K562 (cell line): ENCODE data around the gene TRIO. TPM values are rescaled to one million over a fixed set of nuclear protein-coding genes. Genes with fewer than 3 reads are reported as not detected.

Experiments
- ATAC-seq: fragments of 200-7000 bp; cut with Tn5 transposase; 3 replicates; pipeline ENCODE4 v1.9.1; 2020; ENCODE audit warnings: moderate library complexity
- BruUV-seq: library from RNA; stranded (reverse); fragments of 400-500 nt; replicated peaks from 2 replicates; lab custom pipeline; 2021; lab: Mats Ljungman, UMichigan
- CTCF ChIA-PET: fragments of 300-600 bp; formaldehyde crosslinking; extraction: SDS; loops from one replicate; lab custom pipeline; 2021; ENCODE audit warnings: low intra/inter-chr PET ratio; lab: Yijun Ruan, JAX
- POLR2A ChIA-PET: fragments of 300-600, 350-650 bp; sonication (Branson Sonifier 250); formaldehyde crosslinking; extraction: SDS; loops from one replicate; lab custom pipeline; 2021; ENCODE audit warnings: antibody characterized with exemption, inconsistent platforms; lab: Yijun Ruan, JAX
- DNase-seq, 4 experiments: peaks; one replicate each; pipeline versions ENCODE4 v3.0.0 to v3.0.0-alpha.2; 2011 to 2018; ENCODE audit warnings: low spot score in 3 of 4, mixed read lengths in 3 of 4; ENCODE audit errors: extremely low read depth in 1 of 4
- FAIRE-seq: peaks from 2 replicates; lab custom pipeline; 2011; peaks lifted over from hg19 to GRCh38; lab: Jason Lieb, UNC
- H2AFZ ChIP-seq: 2 replicates; pipeline ENCODE4 v1.6.0; 2011; ENCODE audit warnings: low read depth, low read length, control low read depth, inconsistent platforms
- H3K27ac ChIP-seq: fragments of 200-600 bp; 3 replicates; pipeline ENCODE4 v1.8.0; 2011; ENCODE audit warnings: low read depth, mild to moderate bottlenecking, control low read depth, inconsistent platforms, low read length, moderate library complexity, mixed read lengths; ENCODE audit errors: extremely low read depth
- H3K27me3 ChIP-seq, 2 experiments: fragments of 300-600 bp in 1 of 2; 2 replicates in 1 of 2; 3 replicates in 1 of 2; pipeline versions ENCODE4 v1.6.0 to v1.8.0; 2011; ENCODE audit warnings: inconsistent platforms in 2 of 2, low read length in 2 of 2, mild to moderate bottlenecking in 1 of 2, mixed read lengths in 1 of 2, moderate library complexity in 1 of 2; ENCODE audit not compliant: control insufficient read depth in 2 of 2, insufficient read depth in 2 of 2
- H3K36me3 ChIP-seq: fragments of 300-600 bp; 3 replicates; pipeline ENCODE4 v1.8.0; 2011; ENCODE audit warnings: mild to moderate bottlenecking, low read length, inconsistent platforms; ENCODE audit not compliant: control insufficient read depth, insufficient read depth
- H3K4me1 ChIP-seq, 2 experiments: fragments of 200-600 bp in 1 of 2; replicated peaks in 1 of 2; 2 replicates in 1 of 2; 3 replicates in 1 of 2; pipeline versions ENCODE4 v1.5.1 to v1.8.0; 2011; ENCODE audit warnings: inconsistent platforms in 2 of 2, low read length in 2 of 2, mild to moderate bottlenecking in 1 of 2, mixed read lengths in 1 of 2, moderate library complexity in 1 of 2; ENCODE audit not compliant: control insufficient read depth in 2 of 2, insufficient read depth in 2 of 2
- H3K4me2 ChIP-seq: 2 replicates; pipeline ENCODE4 v1.6.1; 2011; ENCODE audit warnings: low read length, control low read depth, inconsistent platforms, mixed read lengths; ENCODE audit not compliant: insufficient read depth
- H3K4me3 ChIP-seq: fragments of 200-600 bp; sonication (generic), shearing (Covaris generic); 2 replicates; pipeline ENCODE4 v1.5.1; 2016; ENCODE audit warnings: control low read depth, inconsistent platforms
- H3K79me2 ChIP-seq: fragments of 200-600 bp; 3 replicates; pipeline ENCODE4 v1.8.0; 2011; ENCODE audit warnings: low read length, inconsistent platforms; ENCODE audit not compliant: control insufficient read depth, insufficient read depth
- H3K9ac ChIP-seq, 2 experiments: 2 replicates each; pipeline versions ENCODE4 v1.6.0 to v1.6.1; 2011; ENCODE audit warnings: low read depth in 2 of 2, low read length in 2 of 2, control low read depth in 1 of 2, inconsistent platforms in 1 of 2, mild to moderate bottlenecking in 1 of 2, mixed read lengths in 1 of 2; ENCODE audit not compliant: insufficient read depth in 1 of 2
- H3K9me1 ChIP-seq: one replicate; pipeline ENCODE4 v1.6.0; 2011; ENCODE audit warnings: inconsistent platforms, mild to moderate bottlenecking, low read length, moderate library complexity; ENCODE audit not compliant: control insufficient read depth, insufficient read depth
- H3K9me3 ChIP-seq: replicated peaks from 2 replicates; pipeline ENCODE4 v1.5.1; 2011; ENCODE audit warnings: low read depth, low read length, inconsistent platforms; ENCODE audit not compliant: control insufficient read depth, insufficient read depth
- H4K20me1 ChIP-seq: replicated peaks from 2 replicates; pipeline ENCODE4 v1.6.1; 2011; ENCODE audit warnings: low read length, inconsistent platforms, mixed read lengths; ENCODE audit not compliant: control insufficient read depth, insufficient read depth
- FOXA1 ChIP-seq: fragments of 450-650 bp; IDR thresholded peaks from 2 replicates; pipeline ENCODE4 v1.6.1; 2016; ENCODE audit warnings: mild to moderate bottlenecking, borderline replicate concordance
- LEF1 ChIP-seq: fragments of 450-650 bp; IDR thresholded peaks from 2 replicates; pipeline ENCODE4 v1.6.1; 2016; ENCODE audit warnings: mild to moderate bottlenecking
- PHF21A ChIP-seq: fragments of 450-650 bp; IDR thresholded peaks from 2 replicates; pipeline ENCODE4 v1.6.1; 2017; ENCODE audit warnings: low read depth, borderline replicate concordance
- RUNX1 ChIP-seq: sonication (generic); IDR thresholded peaks from 2 replicates; pipeline ENCODE4 v1.6.1; 2016; ENCODE audit warnings: antibody characterized with exemption, low read depth
- SIRT6 ChIP-seq: IDR thresholded peaks from one replicate; pipeline ENCODE4 v1.6.1; 2012; ENCODE audit warnings: low read depth, mild to moderate bottlenecking, control low read depth, inconsistent platforms, low read length, moderate library complexity
- SMARCA5 ChIP-seq: fragments of 450-650 bp; IDR thresholded peaks from 2 replicates; pipeline ENCODE4 v1.6.1; 2016
- TRIM24 ChIP-seq, 2 experiments: fragments of 450-650 bp; IDR thresholded peaks; 2 replicates each; pipeline ENCODE4 v1.6.1; 2016
- ZBTB43 ChIP-seq: sonication (generic); formaldehyde crosslinking; IDR thresholded peaks from 2 replicates; pipeline ENCODE4 v1.8.0; 2023; ENCODE audit warnings: mild to moderate bottlenecking, missing genetic modification reagents
- ZNF143 ChIP-seq: sonication (generic); formaldehyde crosslinking; IDR thresholded peaks from 2 replicates; pipeline ENCODE4 v1.9.0; 2022; ENCODE audit warnings: mild to moderate bottlenecking, missing genetic modification reagents
- ZNF24 ChIP-seq: fragments of 450-650 bp; IDR thresholded peaks from 2 replicates; pipeline ENCODE4 v1.6.1; 2016
- WGBS: fragments of 100-300 bp; shearing (Covaris generic); methylation state at CpG from one replicate; pipeline ENCODE4 v1.1.6; 2016; ENCODE audit warnings: low coverage, mixed read lengths; ENCODE audit not compliant: insufficient coverage; ENCODE audit errors: missing lambda C conversion rate; 5-methylcytosine and 5-hydroxymethylcytosine counted together
- in situ Hi-C: fragments of 300-500 bp; cut with MboI; formaldehyde crosslinking; loops from 4 replicates; pipeline ENCODE4 v1.15.0; 2018; ENCODE audit warnings: inconsistent platforms, mixed read lengths
- intact Hi-C: fragments of 100-400 bp; cut with micrococcal nuclease; formaldehyde crosslinking; loops from 2 replicates; pipeline ENCODE4 v1.14.2; 2022
- polyA plus RNA-seq, 8 experiments: library from polyadenylated mRNA; depleted of rRNA in 4 of 8; stranded (reverse) in 5 of 8; unstranded in 3 of 8; fragments of >200 nt; fragmentation: Nextera tagmentation in 2 of 8; fragmentation: Illumina TruSeq in 1 of 8; extraction: Ambion mirVana in 2 of 8; extraction: Trizol in 1 of 8; gene quantifications; 2 replicates each; pipeline versions ENCODE4 v1.2.1 to v1.2.3, GENCODE V29; 2011 to 2014; ENCODE audit warnings: inconsistent platforms in 1 of 8, missing spikeins in 1 of 8
- total RNA-seq, 7 experiments: library from RNA; depleted of rRNA in 6 of 7; stranded (reverse); fragments of >200 nt in 6 of 7; fragmentation: Illumina TruSeq in 2 of 7; extraction: Trizol in 2 of 7; gene quantifications; 2 replicates each; pipeline versions ENCODE4 v1.2.1 to v1.2.3, GENCODE V29; 2011 to 2021; ENCODE audit warnings: low replicate concordance in 1 of 7
- TF ChIP-seq, protein P1 (sequence below), 2 experiments: fragments of 450-650 bp in 1 of 2; sonication (generic) in 1 of 2; formaldehyde crosslinking in 1 of 2; IDR thresholded peaks; 2 replicates each; pipeline versions ENCODE4 v1.7.1 to v1.9.0; 2016 to 2022; ENCODE audit warnings: inconsistent platforms in 1 of 2, mild to moderate bottlenecking in 1 of 2, missing genetic modification reagents in 1 of 2

Gene TRIO
- total and polyA plus RNA-seq, 9 of the 15 experiments (the other 6 are each of a cell fraction or from before 2014, with no cell fraction given) = 0.24 to 5.0 (median 1.1) TPM

- no peak for TF ChIP-seq PHF21A
Measured at GRCh38 chr5:14252793-14253192, 109.7 kb downstream of the TRIO start (continued).

- H3K27ac ChIP-seq = no peak overlapping the region
- no peak for DNase-seq
- ChIA-PET POLR2A (no interaction called here), CTCF (no interaction called here)
- BruUV-seq = no TSS peak
- TF ChIP-seq RUNX1 (no peak), FOXA1 (no peak), ZNF143 (CRISPR knock-in tag) (no peak), LEF1 (no peak), SMARCA5 (no peak), SIRT6 (no peak), TRIM24 (IDR thresholded peaks at IDR 0.05) (no peak), ZNF24 (no peak), ZBTB43 (CRISPR knock-in tag) (no peak)
- TF ChIP-seq, protein P1, sequence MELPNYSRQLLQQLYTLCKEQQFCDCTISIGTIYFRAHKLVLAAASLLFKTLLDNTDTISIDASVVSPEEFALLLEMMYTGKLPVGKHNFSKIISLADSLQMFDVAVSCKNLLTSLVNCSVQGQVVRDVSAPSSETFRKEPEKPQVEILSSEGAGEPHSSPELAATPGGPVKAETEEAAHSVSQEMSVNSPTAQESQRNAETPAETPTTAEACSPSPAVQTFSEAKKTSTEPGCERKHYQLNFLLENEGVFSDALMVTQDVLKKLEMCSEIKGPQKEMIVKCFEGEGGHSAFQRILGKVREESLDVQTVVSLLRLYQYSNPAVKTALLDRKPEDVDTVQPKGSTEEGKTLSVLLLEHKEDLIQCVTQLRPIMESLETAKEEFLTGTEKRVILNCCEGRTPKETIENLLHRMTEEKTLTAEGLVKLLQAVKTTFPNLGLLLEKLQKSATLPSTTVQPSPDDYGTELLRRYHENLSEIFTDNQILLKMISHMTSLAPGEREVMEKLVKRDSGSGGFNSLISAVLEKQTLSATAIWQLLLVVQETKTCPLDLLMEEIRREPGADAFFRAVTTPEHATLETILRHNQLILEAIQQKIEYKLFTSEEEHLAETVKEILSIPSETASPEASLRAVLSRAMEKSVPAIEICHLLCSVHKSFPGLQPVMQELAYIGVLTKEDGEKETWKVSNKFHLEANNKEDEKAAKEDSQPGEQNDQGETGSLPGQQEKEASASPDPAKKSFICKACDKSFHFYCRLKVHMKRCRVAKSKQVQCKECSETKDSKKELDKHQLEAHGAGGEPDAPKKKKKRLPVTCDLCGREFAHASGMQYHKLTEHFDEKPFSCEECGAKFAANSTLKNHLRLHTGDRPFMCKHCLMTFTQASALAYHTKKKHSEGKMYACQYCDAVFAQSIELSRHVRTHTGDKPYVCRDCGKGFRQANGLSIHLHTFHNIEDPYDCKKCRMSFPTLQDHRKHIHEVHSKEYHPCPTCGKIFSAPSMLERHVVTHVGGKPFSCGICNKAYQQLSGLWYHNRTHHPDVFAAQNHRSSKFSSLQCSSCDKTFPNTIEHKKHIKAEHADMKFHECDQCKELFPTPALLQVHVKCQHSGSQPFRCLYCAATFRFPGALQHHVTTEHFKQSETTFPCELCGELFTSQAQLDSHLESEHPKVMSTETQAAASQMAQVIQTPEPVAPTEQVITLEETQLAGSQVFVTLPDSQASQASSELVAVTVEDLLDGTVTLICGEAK (IDR thresholded peaks at IDR 0.05) = no peak
- TF ChIP-seq, protein P1 (CRISPR knock-in tag; IDR thresholded peaks at IDR 0.05) = no peak
- H4K20me1 ChIP-seq = no peaks in the 10 kb centered on the region
- no peak overlapping the region for H3K4me2 ChIP-seq
- WGBS = 0% methylated on average over 2 of the region's 2 CpGs
- no peak for FAIRE-seq
- H3K9me1 ChIP-seq = no peaks in the 10 kb centered on the region
- no peaks in the 10 kb centered on the region for H3K79me2 ChIP-seq
- ATAC-seq = no peak
- H3K4me3 ChIP-seq = no peak overlapping the region
- H3K36me3 ChIP-seq = no peaks in the 10 kb centered on the region
- H3K9ac ChIP-seq = no peak overlapping the region
- in situ Hi-C loops (no loop called here), intact Hi-C loops (no loop called here)
- no peaks in the 10 kb centered on the region for H3K9me3 ChIP-seq
- H3K27me3 ChIP-seq = peaks cover 0 to 4% of the 10 kb centered on the region in 2 experiments; a peak in 2 of 5 replicates
- H2AFZ ChIP-seq = peak overlapping the region; percentile 53
- H3K4me1 ChIP-seq = peaks cover 0 to 3% of the 10 kb centered on the region in 2 experiments; a peak in 2 of 5 replicates
Measured at GRCh38 chr5:14254686-14255085, 111.5 kb downstream of the TRIO start.
